SJCRH30 (cell line): ENCODE results near the gene AHSP. TPM values are rescaled to one million over a fixed set of nuclear protein-coding genes. Genes with fewer than 3 reads are reported as not detected.

Experiments
- total RNA-seq: library from RNA; depleted of rRNA; stranded (reverse); fragments of >200 nt; shearing (Covaris generic); gene quantifications from 2 replicates; pipeline ENCODE4 v1.2.3, GENCODE V29; 2014; rRNA removed

Gene AHSP
- total RNA-seq, 1 experiment from 2014 or later, result not detected

Other genes starting within 250 kb of the AHSP start
- not detected in 2 replicates for gene ITGAX, start 172.7 kb upstream of the AHSP start, total RNA-seq
- not detected in 2 replicates for gene ITGAD, start 134.6 kb upstream of the AHSP start, total RNA-seq
- not detected in 2 replicates for gene COX6A2, start 99.5 kb upstream of the AHSP start, total RNA-seq
- 0.14 TPM in 1 of 2 replicates, not detected in the other for gene ZNF843, start 85.1 kb upstream of the AHSP start, total RNA-seq
- gene ARMC5, start 68.4 kb upstream of the AHSP start, total RNA-seq, result 6.1 and 6.7 TPM in 2 replicates
- gene TGFB1I1, start 55.7 kb upstream of the AHSP start, total RNA-seq, result 12.9 and 13.1 TPM in 2 replicates
- gene SLC5A2, start 44.8 kb upstream of the AHSP start, total RNA-seq, result 0.04 TPM in 1 of 2 replicates, not detected in the other
- 20.8 and 21.0 TPM in 2 replicates for gene RUSF1, start 19.5 kb upstream of the AHSP start, total RNA-seq